ENCODE data around the gene DYNLT5. TPM values are rescaled to one million over a fixed set of nuclear protein-coding genes. Genes with fewer than 3 reads are reported as not detected.
"Not testable (repeated sequence)": the region's sequence is repeated elsewhere in the genome, so short reads cannot be mapped to it uniquely, and the experiment has no call there.

The DYNLT5 gene
- total RNA-seq, 1 donor from 2014 or later = 5.9 TPM

DNA sequence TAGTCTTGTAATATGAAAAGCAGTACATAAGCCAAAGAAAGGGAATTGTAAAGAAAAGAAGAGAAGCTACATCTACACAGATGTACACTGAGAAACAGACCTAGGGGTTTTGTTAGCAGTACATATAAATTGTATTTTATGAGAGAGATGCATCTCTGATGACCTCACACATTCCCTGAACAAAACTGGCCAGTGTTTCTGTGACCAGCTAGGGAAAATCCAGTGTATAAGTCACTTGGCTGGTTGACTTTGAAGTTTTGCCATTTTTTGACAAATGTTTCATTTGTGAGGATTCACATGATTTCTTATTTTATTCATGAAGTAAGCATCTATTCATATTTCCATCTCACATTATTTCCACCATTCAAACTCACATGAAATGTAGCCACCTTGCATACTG, 28.3 kb upstream of the DYNLT5 start:
- peaks cover 8% of the 10 kb centered on the region for H3K4me1 ChIP-seq
- no peaks in the 10 kb centered on the region for H3K9me3 ChIP-seq
- TF ChIP-seq, protein P1, sequence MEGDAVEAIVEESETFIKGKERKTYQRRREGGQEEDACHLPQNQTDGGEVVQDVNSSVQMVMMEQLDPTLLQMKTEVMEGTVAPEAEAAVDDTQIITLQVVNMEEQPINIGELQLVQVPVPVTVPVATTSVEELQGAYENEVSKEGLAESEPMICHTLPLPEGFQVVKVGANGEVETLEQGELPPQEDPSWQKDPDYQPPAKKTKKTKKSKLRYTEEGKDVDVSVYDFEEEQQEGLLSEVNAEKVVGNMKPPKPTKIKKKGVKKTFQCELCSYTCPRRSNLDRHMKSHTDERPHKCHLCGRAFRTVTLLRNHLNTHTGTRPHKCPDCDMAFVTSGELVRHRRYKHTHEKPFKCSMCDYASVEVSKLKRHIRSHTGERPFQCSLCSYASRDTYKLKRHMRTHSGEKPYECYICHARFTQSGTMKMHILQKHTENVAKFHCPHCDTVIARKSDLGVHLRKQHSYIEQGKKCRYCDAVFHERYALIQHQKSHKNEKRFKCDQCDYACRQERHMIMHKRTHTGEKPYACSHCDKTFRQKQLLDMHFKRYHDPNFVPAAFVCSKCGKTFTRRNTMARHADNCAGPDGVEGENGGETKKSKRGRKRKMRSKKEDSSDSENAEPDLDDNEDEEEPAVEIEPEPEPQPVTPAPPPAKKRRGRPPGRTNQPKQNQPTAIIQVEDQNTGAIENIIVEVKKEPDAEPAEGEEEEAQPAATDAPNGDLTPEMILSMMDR (IDR thresholded peaks at IDR 0.05) = no peak
- no peaks in the 10 kb centered on the region for H3K27me3 ChIP-seq (ENCODE audit: low read depth)
- H3K36me3 ChIP-seq = no peaks in the 10 kb centered on the region
- intact Hi-C loops (cut with DNase I) = no loop called here
- H3K4me3 ChIP-seq = no peak overlapping the region
- H3K27ac ChIP-seq = no peak overlapping the region
- no peak for ATAC-seq
- DNase-seq = no peak

- H3K36me3 ChIP-seq = no peaks in the 10 kb centered on the region
- H3K4me1 ChIP-seq = peaks cover 8% of the 10 kb centered on the region
- H3K27ac ChIP-seq = no peak overlapping the region
- no peak for DNase-seq
- intact Hi-C loops (cut with DNase I) = no loop called here
- TF ChIP-seq, protein P1 (IDR thresholded peaks at IDR 0.05) = peak; percentile 94
- H3K27me3 ChIP-seq (ENCODE audit: low read depth) = no peaks in the 10 kb centered on the region
- no peaks in the 10 kb centered on the region for H3K9me3 ChIP-seq
- ATAC-seq = peak; percentile 78 to 88
- no peak overlapping the region for H3K4me3 ChIP-seq
These were observed 26.2 kb upstream of the DYNLT5 start for GRCh38 chr1:66725885-66726665.

DNA sequence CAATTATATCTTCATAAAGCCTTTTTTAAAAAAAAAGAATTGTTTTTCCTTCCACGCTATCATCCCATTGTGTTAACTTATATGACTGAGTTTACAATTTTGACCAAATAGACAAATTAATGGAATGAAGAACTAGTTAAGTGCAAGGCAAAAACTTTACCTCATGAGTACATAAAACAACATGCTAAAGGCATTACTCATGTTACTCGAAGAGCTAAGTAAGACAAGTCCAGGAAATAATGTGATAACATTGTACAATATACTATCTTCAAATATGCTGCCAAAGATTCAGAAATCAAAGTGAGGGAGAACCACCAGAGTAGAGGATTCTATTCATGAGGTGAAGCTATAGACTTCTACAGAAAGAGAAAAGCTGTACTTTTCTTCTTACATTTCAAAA, 24.2 kb upstream of the DYNLT5 start:
- TF ChIP-seq, protein P1 (IDR thresholded peaks at IDR 0.05) = no peak
- H3K27me3 ChIP-seq (ENCODE audit: low read depth) = no peaks in the 10 kb centered on the region
- no peaks in the 10 kb centered on the region for H3K36me3 ChIP-seq
- intact Hi-C loops (cut with DNase I) = no loop called here
- peaks cover 8% of the 10 kb centered on the region for H3K4me1 ChIP-seq
- ATAC-seq (no peak), DNase-seq (no peak)
- no peaks in the 10 kb centered on the region for H3K9me3 ChIP-seq
- H3K27ac ChIP-seq = no peak overlapping the region
- H3K4me3 ChIP-seq = no peak overlapping the region

GRCh38 chr1:66728716-66729115, 23.5 kb upstream of the DYNLT5 start:
- H3K4me3 ChIP-seq; H3K36me3 ChIP-seq; H3K4me1 ChIP-seq; H3K27me3 ChIP-seq (ENCODE audit: low read depth); DNase-seq; intact Hi-C loops (cut with DNase I); ATAC-seq; H3K27ac ChIP-seq; H3K9me3 ChIP-seq: not testable (repeated sequence)

- intact Hi-C loops (cut with DNase I) = no loop called here
These were observed 23.1 kb upstream of the DYNLT5 start for GRCh38 chr1:66729119-66729518.

DNA sequence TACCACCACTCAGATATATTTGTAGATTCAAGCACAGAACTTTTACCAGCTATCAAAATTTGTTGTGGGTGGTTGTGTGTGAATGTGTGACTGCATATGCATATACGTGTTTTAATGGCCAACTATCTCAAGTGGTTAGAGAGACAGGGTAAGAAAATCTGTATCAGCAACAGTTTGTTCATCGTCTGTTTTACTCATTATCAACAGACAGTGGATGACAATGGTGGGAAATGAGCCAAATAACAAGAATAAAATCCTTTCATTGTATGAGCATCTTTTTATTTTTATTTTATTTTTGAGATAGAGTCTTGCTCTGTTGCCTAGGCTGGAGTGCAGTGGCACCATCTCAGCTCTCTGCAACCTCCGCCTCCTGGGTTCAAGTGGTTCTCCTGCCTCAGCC, 22.7 kb upstream of the DYNLT5 start:
- Histone ChIP-seq H3K27ac (peak overlapping the region; percentile 32), H3K36me3 (no peaks in the 10 kb centered on the region), H3K4me3 (no peak overlapping the region), H3K27me3 (ENCODE audit: low read depth) (no peaks in the 10 kb centered on the region), H3K9me3 (no peaks in the 10 kb centered on the region), H3K4me1 (peaks cover 8% of the 10 kb centered on the region)
- DNase-seq = no peak
- no peak for ATAC-seq
- intact Hi-C loops (cut with DNase I) = no loop called here
- TF ChIP-seq, protein P1 (IDR thresholded peaks at IDR 0.05) = no peak

More at GRCh38 chr1:66729119-66729518, 23.1 kb upstream of the DYNLT5 start:
- ATAC-seq (no peak), DNase-seq (no peak)
- TF ChIP-seq, protein P1 (IDR thresholded peaks at IDR 0.05) = no peak
- Histone ChIP-seq H3K9me3 (no peaks in the 10 kb centered on the region), H3K36me3 (no peaks in the 10 kb centered on the region), H3K27me3 (ENCODE audit: low read depth) (no peaks in the 10 kb centered on the region), H3K27ac (peak overlapping the region; percentile 32), H3K4me3 (no peak overlapping the region), H3K4me1 (peaks cover 8% of the 10 kb centered on the region)

Data from lower lobe of right lung (tissue), 2 donors.